NCI-H226 (cell line): Measurements from ENCODE around the gene KRT26.
A peak's percentile ranks its signal among the peaks of the same experiment; 100 is the strongest.

ENCODE experiments used
- DNase-seq: peaks from one replicate; pipeline ENCODE4 v3.0.0-alpha.2; 2015

Gene KRT26

DNA sequence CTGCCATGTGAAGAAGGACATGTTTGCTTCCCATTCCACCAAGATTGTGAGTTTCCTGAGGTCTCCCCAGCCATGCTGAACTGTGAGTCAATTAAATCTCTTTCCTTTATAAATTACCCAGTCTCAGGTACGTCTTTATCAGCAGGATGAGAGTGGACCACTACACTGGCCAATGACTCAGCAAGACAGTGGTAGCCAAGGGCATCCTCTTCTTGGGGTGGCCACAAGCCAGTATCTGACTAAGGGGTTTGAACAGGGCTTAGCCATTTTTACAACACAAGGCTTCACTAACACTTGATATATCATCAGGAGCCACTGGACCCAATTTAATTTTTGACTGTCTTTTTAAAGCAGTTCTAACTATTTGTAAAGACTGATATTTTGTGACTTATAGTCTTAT is 47.3 kb downstream of the KRT26 start:
- DNase-seq: peak; percentile 19

GRCh38 chr17:40722241-40722640 is 49.8 kb downstream of the KRT26 start:
- DNase-seq: no peak

- DNase-seq: no peak
Measured at GRCh38 chr17:40720899-40721298, 51.1 kb downstream of the KRT26 start.

GRCh38 chr17:40718930-40719329 is 53.1 kb downstream of the KRT26 start:
- peak; percentile 11 for DNase-seq

GRCh38 chr17:40717776-40718175 is 54.2 kb downstream of the KRT26 start:
- no peak for DNase-seq
